HEK293 (cell line): ENCODE measurements around the gene TEDC2.

Source experiments
- CTCF ChIA-PET: fragments of 350-600 bp; formaldehyde crosslinking; extraction: SDS; loops from one replicate; lab custom pipeline; 2021; ENCODE audit warnings: antibody characterized with exemption; lab: Yijun Ruan, JAX
- POLR2A ChIA-PET: fragments of 300-600 bp; formaldehyde crosslinking; extraction: SDS; loops from one replicate; lab custom pipeline; 2020; ENCODE audit warnings: antibody characterized with exemption, inconsistent platforms; lab: Yijun Ruan, JAX
- H3K27ac ChIP-seq: fragments of 200-500 bp; sonication (Bioruptor generic); 2 replicates; pipeline ENCODE4 v1.5.1; 2014; ENCODE audit warnings: low read depth, low read length, control low read depth, inconsistent platforms; ENCODE audit errors: extremely low read depth
- H3K36me3 ChIP-seq, 2 experiments: fragments of 200-500 bp in 1 of 2; sonication (Bioruptor generic) in 1 of 2; 1 replicate in 1 of 2; 2 replicates in 1 of 2; pipeline ENCODE4 v1.5.1; 2014 to 2017; ENCODE audit warnings: inconsistent platforms in 2 of 2, low read length in 2 of 2; ENCODE audit not compliant: control insufficient read depth in 2 of 2, insufficient read depth in 1 of 2
- H3K4me1 ChIP-seq: fragments of 200-500 bp; sonication (Bioruptor generic); 2 replicates; pipeline ENCODE4 v1.5.1; 2014; ENCODE audit warnings: mild to moderate bottlenecking, low read length, inconsistent platforms; ENCODE audit not compliant: control insufficient read depth, insufficient read depth
- H3K4me3 ChIP-seq: 2 replicates; pipeline ENCODE4 v1.5.1; 2011; ENCODE audit warnings: low read depth, mild to moderate bottlenecking, control low read depth, low read length, moderate library complexity
- H3K9me3 ChIP-seq: fragments of 200-500 bp; sonication (Bioruptor generic); 2 replicates; pipeline ENCODE4 v1.5.1; 2014; ENCODE audit warnings: low read depth, low read length, inconsistent platforms; ENCODE audit not compliant: control insufficient read depth, insufficient read depth
- BCL11A ChIP-seq: fragments of 450-650 bp; formaldehyde crosslinking; IDR thresholded peaks from 2 replicates; pipeline ENCODE4 v1.5.1; 2016; ENCODE audit warnings: low read depth, missing biosample characterization, missing genetic modification characterization
- BCL11B ChIP-seq: fragments of 450-650 bp; formaldehyde crosslinking; IDR thresholded peaks from 2 replicates; pipeline ENCODE4 v1.5.1; 2016; ENCODE audit warnings: low read depth, missing biosample characterization, missing genetic modification characterization
- GLIS1 ChIP-seq: fragments of 450-650 bp; formaldehyde crosslinking; IDR thresholded peaks from 2 replicates; pipeline ENCODE4 v1.5.1; 2016; ENCODE audit warnings: missing biosample characterization, missing genetic modification characterization
- HOXC10 ChIP-seq: sonication (generic); formaldehyde crosslinking; IDR thresholded peaks from 2 replicates; pipeline ENCODE4 v1.8.1; 2023; ENCODE audit warnings: mild to moderate bottlenecking, missing genetic modification reagents
- KLF7 ChIP-seq: fragments of 450-650 bp; formaldehyde crosslinking; IDR thresholded peaks from 2 replicates; pipeline ENCODE4 v1.5.1; 2016; ENCODE audit warnings: missing biosample characterization, missing genetic modification characterization, borderline replicate concordance
- OSR2 ChIP-seq: fragments of 450-650 bp; formaldehyde crosslinking; IDR thresholded peaks from 2 replicates; pipeline ENCODE4 v1.5.1; 2016; ENCODE audit warnings: missing biosample characterization, missing genetic modification characterization
- PATZ1 ChIP-seq: fragments of 450-650 bp; formaldehyde crosslinking; IDR thresholded peaks from 2 replicates; pipeline ENCODE4 v1.5.1; 2016; ENCODE audit warnings: missing biosample characterization, missing genetic modification characterization
- PRDM10 ChIP-seq: fragments of 450-650 bp; formaldehyde crosslinking; IDR thresholded peaks from 2 replicates; pipeline ENCODE4 v1.5.1; 2016; ENCODE audit warnings: missing biosample characterization, missing genetic modification characterization
- ZBTB17 ChIP-seq: fragments of 450-650 bp; formaldehyde crosslinking; IDR thresholded peaks from 2 replicates; pipeline ENCODE4 v1.5.1; 2016; ENCODE audit warnings: missing biosample characterization, missing genetic modification characterization
- ZBTB7A ChIP-seq: fragments of 450-650 bp; formaldehyde crosslinking; IDR thresholded peaks from 2 replicates; pipeline ENCODE4 v1.5.1; 2016; ENCODE audit warnings: low read depth, missing biosample characterization, missing genetic modification characterization
- ZIC2 ChIP-seq: fragments of 450-650 bp; formaldehyde crosslinking; IDR thresholded peaks from 2 replicates; pipeline ENCODE4 v1.5.1; 2016; ENCODE audit warnings: missing biosample characterization, missing genetic modification characterization
- ZNF114 ChIP-seq: fragments of 450-650 bp; formaldehyde crosslinking; IDR thresholded peaks from 2 replicates; pipeline ENCODE4 v1.5.0; 2017; ENCODE audit warnings: missing biosample characterization, missing genetic modification characterization
- ZNF23 ChIP-seq: fragments of 450-650 bp; formaldehyde crosslinking; IDR thresholded peaks from 2 replicates; pipeline ENCODE4 v1.5.1; 2016; ENCODE audit warnings: missing biosample characterization, missing genetic modification characterization, borderline replicate concordance
- ZNF292 ChIP-seq: fragments of 450-650 bp; formaldehyde crosslinking; IDR thresholded peaks from 2 replicates; pipeline ENCODE4 v1.5.1; 2016; ENCODE audit warnings: low read depth, missing biosample characterization, missing genetic modification characterization, borderline replicate concordance
- ZNF398 ChIP-seq: fragments of 450-650 bp; formaldehyde crosslinking; IDR thresholded peaks from 2 replicates; pipeline ENCODE4 v1.5.1; 2017; ENCODE audit warnings: missing biosample characterization, missing genetic modification characterization
- ZNF530 ChIP-seq: fragments of 450-650 bp; formaldehyde crosslinking; IDR thresholded peaks from 2 replicates; pipeline ENCODE4 v1.5.1; 2016; ENCODE audit warnings: low read depth, missing biosample characterization, missing genetic modification characterization
- ZNF548 ChIP-seq: fragments of 450-650 bp; formaldehyde crosslinking; IDR thresholded peaks from 2 replicates; pipeline ENCODE4 v1.5.1; 2016; ENCODE audit warnings: missing biosample characterization, missing genetic modification characterization
- ZNF558 ChIP-seq: fragments of 450-650 bp; formaldehyde crosslinking; IDR thresholded peaks from 2 replicates; pipeline ENCODE4 v1.5.1; 2016; ENCODE audit warnings: missing biosample characterization, missing genetic modification characterization
- ZNF596 ChIP-seq: fragments of 450-650 bp; IDR thresholded peaks from 2 replicates; pipeline ENCODE4 v1.5.0; 2018; ENCODE audit warnings: missing biosample characterization, mild to moderate bottlenecking, missing genetic modification characterization, moderate library complexity
- ZSCAN5A ChIP-seq: fragments of 450-650 bp; formaldehyde crosslinking; IDR thresholded peaks from 2 replicates; pipeline ENCODE4 v1.5.1; 2016; ENCODE audit warnings: missing biosample characterization, missing genetic modification characterization

The TEDC2 gene

GRCh38 chr16:2457946-2458345, 2.0 kb upstream of the TEDC2 start:
- Histone ChIP-seq H3K9me3 (no peaks in the 10 kb centered on the region), H3K4me3 (no peak overlapping the region)
- TF ChIP-seq ZNF596 (tag by site-specific recombination) (no peak), PRDM10 (peak; percentile 70), PATZ1 (tag by site-specific recombination) (0 out of 2 replicates have a peak, but pooled peaks have one; percentile 10), ZNF530 (tag by site-specific recombination) (no peak), ZNF558 (no peak), ZNF23 (no peak), ZIC2 (tag by site-specific recombination) (peak; percentile 85), ZNF548 (tag by site-specific recombination) (peak; percentile 21; the same call in 1 of the 2 replicates), ZNF114 (no peak), GLIS1 (peak; percentile 66), BCL11B (tag by site-specific recombination) (no peak)
- TF ChIP-seq, all 188 proteins: peak for 5
- H3K27ac ChIP-seq = no peak overlapping the region
- H3K4me1 ChIP-seq = peaks cover 15% of the 10 kb centered on the region
- ChIA-PET CTCF (interaction anchor here (0.7 to 2.0 kb wide), 3 partner anchors 43 to 118 kb away, joined by 3 to 10 read pairs (median 6); partner anchors contain the start of gene ABCA3), POLR2A (interaction anchor here (1.0 kb wide), 1 partner anchor 11 kb away, joined by 4 read pairs; no protein-coding TSS in a partner anchor)
- H3K36me3 ChIP-seq = peaks cover 0 to 64% of the 10 kb centered on the region in 2 experiments; a peak in 2 of 3 replicates

GRCh38 chr16:2458887-2459646, 842 bp upstream of the TEDC2 start:
- POLR2A ChIA-PET = interaction anchor here (0.6 to 2.4 kb wide), 17 partner anchors 9 to 304 kb away, joined by 3 to 34 read pairs (median 3); partner anchors contain the start of genes AMDHD2, NTN3, TBC1D24 and TRAF7
- Histone ChIP-seq H3K27ac (peak overlapping the region; percentile 69), H3K36me3 (peaks cover 0 to 58% of the 10 kb centered on the region in 2 experiments; a peak in 2 of 3 replicates), H3K4me3 (peak overlapping the region; percentile 39), H3K4me1 (peaks cover 15% of the 10 kb centered on the region), H3K9me3 (no peaks in the 10 kb centered on the region)
- CTCF ChIA-PET = interaction anchor here (0.7 to 2.0 kb wide), 2 partner anchors 43 to 279 kb away, joined by 4 to 10 read pairs; no protein-coding TSS in a partner anchor
- TF ChIP-seq ZNF398 (peak; percentile 45; the same call in 1 of the 2 replicates), ZNF292 (tag by site-specific recombination) (no peak), BCL11A (tag by site-specific recombination) (no peak), PRDM10 (peak; percentile 89), ZSCAN5A (tag by site-specific recombination) (0 out of 2 replicates have a peak, but pooled peaks have one; percentile 15), ZBTB7A (tag by site-specific recombination) (peak; percentile 19; the same call in 1 of the 2 replicates), ZBTB17 (no peak), KLF7 (tag by site-specific recombination) (no peak), OSR2 (tag by site-specific recombination) (peak; percentile 23; the same call in 1 of the 2 replicates), HOXC10 (CRISPR knock-in tag) (no peak)
